Liver (tissue), 9 donors: ENCODE measurements around the gene TCEAL5. TPM values are rescaled to one million over a fixed set of nuclear protein-coding genes. Genes with fewer than 3 reads are reported as not detected.

Source experiments
- DNase-seq: peaks from one replicate; pipeline ENCODE4 v3.0.0-alpha.2; 2017; ENCODE audit warnings: low spot score
- H3K27ac ChIP-seq, 2 donors: one replicate each; pipeline ENCODE4 v1.7.0; 2013; ENCODE audit warnings: inconsistent platforms in 2 of 2, low read length in 2 of 2, control low read depth in 1 of 2, low read depth in 1 of 2, mild to moderate bottlenecking in 1 of 2
- H3K27me3 ChIP-seq, 4 donors: one replicate each; pipeline versions ENCODE4 v1.6.1 to v1.7.0; 2013; ENCODE audit warnings: low read length in 3 of 4, inconsistent platforms in 1 of 4, mild to moderate bottlenecking in 1 of 4, moderate library complexity in 1 of 4; ENCODE audit not compliant: control insufficient read depth in 4 of 4, insufficient read depth in 4 of 4
- H3K36me3 ChIP-seq, 4 donors: one replicate each; pipeline versions ENCODE4 v1.6.1 to v1.7.0; 2013; ENCODE audit warnings: low read length in 3 of 4, mild to moderate bottlenecking in 3 of 4, low read depth in 1 of 4, moderate library complexity in 1 of 4; ENCODE audit not compliant: control insufficient read depth in 4 of 4, insufficient read depth in 3 of 4
- H3K4me1 ChIP-seq, 4 donors: one replicate each; pipeline versions ENCODE4 v1.6.1 to v1.7.0; 2013; ENCODE audit warnings: low read length in 3 of 4, mild to moderate bottlenecking in 3 of 4, moderate library complexity in 1 of 4; ENCODE audit not compliant: control insufficient read depth in 4 of 4, insufficient read depth in 4 of 4
- H3K4me3 ChIP-seq, 3 donors: one replicate each; pipeline versions ENCODE4 v1.6.1 to v1.7.0; 2013; ENCODE audit warnings: low read length in 3 of 3, control low read depth in 1 of 3, low read depth in 1 of 3, mild to moderate bottlenecking in 1 of 3
- H3K9ac ChIP-seq, 2 donors: one replicate each; pipeline ENCODE4 v1.7.0; 2013; ENCODE audit warnings: low read length in 2 of 2, mild to moderate bottlenecking in 2 of 2, moderate library complexity in 2 of 2, control low read depth in 1 of 2, low read depth in 1 of 2
- H3K9me3 ChIP-seq, 4 donors: one replicate each; pipeline versions ENCODE4 v1.6.1 to v1.7.0; 2013; ENCODE audit warnings: low read length in 3 of 4; ENCODE audit not compliant: control insufficient read depth in 4 of 4
- FOXA1 ChIP-seq: IDR thresholded peaks from 2 replicates; pipeline ENCODE4 v1.6.1; 2016; ENCODE audit warnings: antibody characterized with exemption
- FOXA2 ChIP-seq: IDR thresholded peaks from 2 replicates; pipeline ENCODE4 v1.6.1; 2016; ENCODE audit warnings: antibody characterized with exemption
- GABPA ChIP-seq, 2 donors: IDR thresholded peaks in 1 of 2; conservative IDR thresholded peaks in 1 of 2; 2 replicates each; pipeline ENCODE4 v1.6.1; 2016; ENCODE audit warnings: antibody characterized with exemption in 2 of 2, mild to moderate bottlenecking in 1 of 2, moderate library complexity in 1 of 2
- HNF4A ChIP-seq, 2 donors: conservative IDR thresholded peaks; 2 replicates each; pipeline ENCODE4 v1.6.1; 2016; ENCODE audit warnings: antibody characterized with exemption in 2 of 2, mild to moderate bottlenecking in 2 of 2
- HNF4G ChIP-seq: IDR thresholded peaks from 2 replicates; pipeline ENCODE4 v1.6.1; 2016; ENCODE audit warnings: antibody characterized with exemption
- JUND ChIP-seq, 2 donors: IDR thresholded peaks; 2 replicates each; pipeline ENCODE4 v1.6.1; 2016; ENCODE audit warnings: antibody characterized with exemption in 2 of 2
- NR2F2 ChIP-seq: IDR thresholded peaks from 2 replicates; pipeline ENCODE4 v1.6.1; 2016; ENCODE audit warnings: antibody characterized with exemption
- RAD21 ChIP-seq, 2 donors: IDR thresholded peaks; 2 replicates each; pipeline ENCODE4 v1.6.1; 2016; ENCODE audit warnings: antibody characterized with exemption in 2 of 2, mild to moderate bottlenecking in 2 of 2
- SP1 ChIP-seq: IDR thresholded peaks from 2 replicates; pipeline ENCODE4 v1.6.1; 2018; ENCODE audit warnings: antibody characterized with exemption, mild to moderate bottlenecking
- TAF1 ChIP-seq: conservative IDR thresholded peaks from 2 replicates; pipeline ENCODE4 v1.6.1; 2016; ENCODE audit warnings: antibody characterized with exemption, mild to moderate bottlenecking
- YY1 ChIP-seq: IDR thresholded peaks from 2 replicates; pipeline ENCODE4 v1.6.1; 2016; ENCODE audit warnings: antibody characterized with exemption, mild to moderate bottlenecking
- WGBS: extraction: QIAGEN DNeasy Blood & Tissue Kit; methylation state at CpG from one replicate; pipeline ENCODE4 v1.1.7; 2013; 5-methylcytosine and 5-hydroxymethylcytosine counted together
- polyA plus RNA-seq, 2 donors: library from polyadenylated mRNA; stranded (reverse) in 1 of 2; unstranded in 1 of 2; fragments of 200-250 nt in 1 of 2; fragments of >200 nt in 1 of 2; fragmentation: Nextera tagmentation in 1 of 2; extraction: Ambion mirVana in 1 of 2; gene quantifications; one replicate each; pipeline versions ENCODE4 v1.2.1 to v1.2.3, GENCODE V29; 2013 to 2015
- total RNA-seq, 2 donors: library from RNA; depleted of rRNA; stranded (reverse); fragments of >200 nt; gene quantifications; one replicate each; pipeline ENCODE4 v1.2.3, GENCODE V29; 2014
- TF ChIP-seq, protein P1 (sequence below): IDR thresholded peaks from 2 replicates; pipeline ENCODE4 v1.6.1; 2016; ENCODE audit warnings: antibody characterized with exemption
- TF ChIP-seq, protein P2 (sequence below): IDR thresholded peaks from 2 replicates; pipeline ENCODE4 v1.6.1; 2016; ENCODE audit warnings: antibody characterized with exemption
- TF ChIP-seq, protein P3 (sequence below): IDR thresholded peaks from 2 replicates; pipeline ENCODE4 v1.6.1; 2016; ENCODE audit warnings: antibody characterized with exemption
- TF ChIP-seq, protein P4 (sequence below): fragments of 150-350 bp; IDR thresholded peaks from 2 replicates; pipeline ENCODE4 v1.5.1; 2017; ENCODE audit warnings: improper control_type of control experiment, low read depth, low read length; ENCODE audit not compliant: missing input control
- TF ChIP-seq, protein P5 (sequence below): IDR thresholded peaks from 2 replicates; pipeline ENCODE4 v1.6.1; 2016; ENCODE audit warnings: antibody characterized with exemption, mild to moderate bottlenecking
- donor health status: healthy.
- donor health status: healthy.
- donor health status: healthy.
- donor health status: healthy.
- donor health status: healthy.

Gene TCEAL5
- total and polyA plus RNA-seq, 4 donors: 0.89 TPM; not detected in 3

DNA sequence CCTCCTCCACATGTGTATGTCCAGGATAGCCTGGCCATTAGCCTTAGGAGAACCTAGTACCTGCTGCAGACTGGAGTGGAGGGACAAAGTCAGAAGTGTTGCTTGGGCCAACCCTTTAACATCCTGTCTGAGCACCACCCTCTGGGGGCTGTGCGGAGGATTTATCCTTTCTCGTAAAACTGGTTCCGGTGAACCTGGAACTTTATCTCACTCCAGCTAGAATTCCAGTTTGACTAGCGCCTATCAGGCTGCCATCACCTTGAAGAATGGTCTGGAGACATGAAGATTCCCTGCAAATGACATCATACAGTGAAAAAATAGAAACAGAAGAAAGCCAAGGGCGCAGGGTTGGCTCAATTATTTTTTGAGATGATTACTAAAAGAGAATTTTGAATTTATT is 25.6 kb downstream of the TCEAL5 start:
- H3K36me3 ChIP-seq: peaks cover 0 to 2% (median 0%) of the 10 kb centered on the region in 4 donors

DNA sequence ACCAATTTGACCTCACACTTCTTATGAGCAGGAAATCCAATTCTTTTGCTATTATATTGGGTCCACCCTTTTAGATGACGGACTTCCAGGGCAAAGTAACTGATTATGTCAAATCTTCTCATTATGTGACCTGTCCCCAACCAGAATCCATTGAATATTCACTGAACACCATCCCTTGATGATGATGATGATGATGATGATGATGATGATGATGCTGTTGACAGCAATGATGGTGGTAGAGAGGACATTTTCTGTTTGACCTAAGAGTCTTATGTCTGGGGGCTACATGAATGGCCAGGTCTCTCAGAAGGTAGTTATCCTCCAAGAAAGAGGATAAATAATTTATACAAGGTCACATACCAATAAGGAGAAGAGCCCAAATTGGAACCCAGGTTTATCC is 26.7 kb downstream of the TCEAL5 start:
- Histone ChIP-seq H3K4me3 (no peak overlapping the region), H3K27me3 (no peaks in the 10 kb centered on the region), H3K9ac (no peak overlapping the region), H3K9me3 (no peaks in the 10 kb centered on the region), H3K36me3 (peaks cover 0 to 2% (median 0%) of the 10 kb centered on the region in 4 donors), H3K27ac (no peak overlapping the region), H3K4me1 (peaks cover 0 to 6% (median 4%) of the 10 kb centered on the region in 4 donors)
- no peak for DNase-seq
- WGBS: 88% methylated on average over 1 of the region's 1 CpG
- TF ChIP-seq, protein P1, sequence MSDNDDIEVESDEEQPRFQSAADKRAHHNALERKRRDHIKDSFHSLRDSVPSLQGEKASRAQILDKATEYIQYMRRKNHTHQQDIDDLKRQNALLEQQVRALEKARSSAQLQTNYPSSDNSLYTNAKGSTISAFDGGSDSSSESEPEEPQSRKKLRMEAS: no peak
- TF ChIP-seq, protein P2, sequence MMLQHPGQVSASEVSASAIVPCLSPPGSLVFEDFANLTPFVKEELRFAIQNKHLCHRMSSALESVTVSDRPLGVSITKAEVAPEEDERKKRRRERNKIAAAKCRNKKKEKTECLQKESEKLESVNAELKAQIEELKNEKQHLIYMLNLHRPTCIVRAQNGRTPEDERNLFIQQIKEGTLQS: no peak
- no peak for TF ChIP-seq GABPA (IDR thresholded peaks at IDR 0.05 in 1 of 2, conservative IDR thresholded peaks at IDR 0.05 in 1 of 2)
- no peak for TF ChIP-seq RAD21 (IDR thresholded peaks at IDR 0.05)
- no peak for TF ChIP-seq HNF4A (conservative IDR thresholded peaks at IDR 0.05)
- TF ChIP-seq, protein P3, sequence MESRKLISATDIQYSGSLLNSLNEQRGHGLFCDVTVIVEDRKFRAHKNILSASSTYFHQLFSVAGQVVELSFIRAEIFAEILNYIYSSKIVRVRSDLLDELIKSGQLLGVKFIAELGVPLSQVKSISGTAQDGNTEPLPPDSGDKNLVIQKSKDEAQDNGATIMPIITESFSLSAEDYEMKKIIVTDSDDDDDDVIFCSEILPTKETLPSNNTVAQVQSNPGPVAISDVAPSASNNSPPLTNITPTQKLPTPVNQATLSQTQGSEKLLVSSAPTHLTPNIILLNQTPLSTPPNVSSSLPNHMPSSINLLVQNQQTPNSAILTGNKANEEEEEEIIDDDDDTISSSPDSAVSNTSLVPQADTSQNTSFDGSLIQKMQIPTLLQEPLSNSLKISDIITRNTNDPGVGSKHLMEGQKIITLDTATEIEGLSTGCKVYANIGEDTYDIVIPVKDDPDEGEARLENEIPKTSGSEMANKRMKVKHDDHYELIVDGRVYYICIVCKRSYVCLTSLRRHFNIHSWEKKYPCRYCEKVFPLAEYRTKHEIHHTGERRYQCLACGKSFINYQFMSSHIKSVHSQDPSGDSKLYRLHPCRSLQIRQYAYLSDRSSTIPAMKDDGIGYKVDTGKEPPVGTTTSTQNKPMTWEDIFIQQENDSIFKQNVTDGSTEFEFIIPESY: no peak
- no peak for TF ChIP-seq FOXA2
- TF ChIP-seq JUND (IDR thresholded peaks at IDR 0.05): no peak
- no peak for TF ChIP-seq FOXA1

More for the DNA sequence above, 25.6 kb downstream of the TCEAL5 start:
- H3K9ac ChIP-seq: no peak overlapping the region
- H3K4me3 ChIP-seq: no peak overlapping the region
- H3K4me1 ChIP-seq: peaks cover 0 to 6% (median 4%) of the 10 kb centered on the region in 4 donors
- H3K27ac ChIP-seq: no peak overlapping the region
- TF ChIP-seq, protein P3: no peak
- TF ChIP-seq FOXA1: no peak
- no peak for TF ChIP-seq NR2F2
- TF ChIP-seq, protein P2: no peak
- no peak for TF ChIP-seq RAD21 (IDR thresholded peaks at IDR 0.05)
- TF ChIP-seq, protein P4, sequence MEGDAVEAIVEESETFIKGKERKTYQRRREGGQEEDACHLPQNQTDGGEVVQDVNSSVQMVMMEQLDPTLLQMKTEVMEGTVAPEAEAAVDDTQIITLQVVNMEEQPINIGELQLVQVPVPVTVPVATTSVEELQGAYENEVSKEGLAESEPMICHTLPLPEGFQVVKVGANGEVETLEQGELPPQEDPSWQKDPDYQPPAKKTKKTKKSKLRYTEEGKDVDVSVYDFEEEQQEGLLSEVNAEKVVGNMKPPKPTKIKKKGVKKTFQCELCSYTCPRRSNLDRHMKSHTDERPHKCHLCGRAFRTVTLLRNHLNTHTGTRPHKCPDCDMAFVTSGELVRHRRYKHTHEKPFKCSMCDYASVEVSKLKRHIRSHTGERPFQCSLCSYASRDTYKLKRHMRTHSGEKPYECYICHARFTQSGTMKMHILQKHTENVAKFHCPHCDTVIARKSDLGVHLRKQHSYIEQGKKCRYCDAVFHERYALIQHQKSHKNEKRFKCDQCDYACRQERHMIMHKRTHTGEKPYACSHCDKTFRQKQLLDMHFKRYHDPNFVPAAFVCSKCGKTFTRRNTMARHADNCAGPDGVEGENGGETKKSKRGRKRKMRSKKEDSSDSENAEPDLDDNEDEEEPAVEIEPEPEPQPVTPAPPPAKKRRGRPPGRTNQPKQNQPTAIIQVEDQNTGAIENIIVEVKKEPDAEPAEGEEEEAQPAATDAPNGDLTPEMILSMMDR: no peak
- TF ChIP-seq FOXA2: no peak
- no peak for TF ChIP-seq JUND (IDR thresholded peaks at IDR 0.05)
- no peak for TF ChIP-seq YY1
- TF ChIP-seq, protein P1: no peak
- TF ChIP-seq HNF4A (conservative IDR thresholded peaks at IDR 0.05): no peak
- no peak for TF ChIP-seq TAF1
- no peak for TF ChIP-seq GABPA (IDR thresholded peaks at IDR 0.05 in 1 of 2, conservative IDR thresholded peaks at IDR 0.05 in 1 of 2)
- no peak for TF ChIP-seq HNF4G
- TF ChIP-seq, protein P5, sequence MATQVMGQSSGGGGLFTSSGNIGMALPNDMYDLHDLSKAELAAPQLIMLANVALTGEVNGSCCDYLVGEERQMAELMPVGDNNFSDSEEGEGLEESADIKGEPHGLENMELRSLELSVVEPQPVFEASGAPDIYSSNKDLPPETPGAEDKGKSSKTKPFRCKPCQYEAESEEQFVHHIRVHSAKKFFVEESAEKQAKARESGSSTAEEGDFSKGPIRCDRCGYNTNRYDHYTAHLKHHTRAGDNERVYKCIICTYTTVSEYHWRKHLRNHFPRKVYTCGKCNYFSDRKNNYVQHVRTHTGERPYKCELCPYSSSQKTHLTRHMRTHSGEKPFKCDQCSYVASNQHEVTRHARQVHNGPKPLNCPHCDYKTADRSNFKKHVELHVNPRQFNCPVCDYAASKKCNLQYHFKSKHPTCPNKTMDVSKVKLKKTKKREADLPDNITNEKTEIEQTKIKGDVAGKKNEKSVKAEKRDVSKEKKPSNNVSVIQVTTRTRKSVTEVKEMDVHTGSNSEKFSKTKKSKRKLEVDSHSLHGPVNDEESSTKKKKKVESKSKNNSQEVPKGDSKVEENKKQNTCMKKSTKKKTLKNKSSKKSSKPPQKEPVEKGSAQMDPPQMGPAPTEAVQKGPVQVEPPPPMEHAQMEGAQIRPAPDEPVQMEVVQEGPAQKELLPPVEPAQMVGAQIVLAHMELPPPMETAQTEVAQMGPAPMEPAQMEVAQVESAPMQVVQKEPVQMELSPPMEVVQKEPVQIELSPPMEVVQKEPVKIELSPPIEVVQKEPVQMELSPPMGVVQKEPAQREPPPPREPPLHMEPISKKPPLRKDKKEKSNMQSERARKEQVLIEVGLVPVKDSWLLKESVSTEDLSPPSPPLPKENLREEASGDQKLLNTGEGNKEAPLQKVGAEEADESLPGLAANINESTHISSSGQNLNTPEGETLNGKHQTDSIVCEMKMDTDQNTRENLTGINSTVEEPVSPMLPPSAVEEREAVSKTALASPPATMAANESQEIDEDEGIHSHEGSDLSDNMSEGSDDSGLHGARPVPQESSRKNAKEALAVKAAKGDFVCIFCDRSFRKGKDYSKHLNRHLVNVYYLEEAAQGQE: no peak
- TF ChIP-seq SP1: no peak
- H3K27me3 ChIP-seq: no peaks in the 10 kb centered on the region
- WGBS: 74% methylated on average over 5 of the region's 5 CpGs
- DNase-seq: no peak
- H3K9me3 ChIP-seq: no peaks in the 10 kb centered on the region
